Ovary (tissue), 9 donors: ENCODE results near the gene MIGA2. TPM values are rescaled to one million over a fixed set of nuclear protein-coding genes. Genes with fewer than 3 reads are reported as not detected.

ENCODE experiments used
- DNase-seq, 5 donors: peaks; one replicate each; pipeline ENCODE4 v3.0.0-alpha.2; 2019 to 2020
- H3K27ac ChIP-seq, 2 donors: fragments of 200-600 bp; one replicate each; pipeline versions ENCODE4 v1.5.1 to v1.8.0; 2019 to 2022
- H3K27me3 ChIP-seq: fragments of 200-600 bp; one replicate; pipeline ENCODE4 v1.8.0; 2022
- H3K36me3 ChIP-seq: fragments of 200-600 bp; sonication (generic); one replicate; pipeline ENCODE4 v1.5.1; 2019
- H3K4me1 ChIP-seq: one replicate; pipeline ENCODE4 v1.8.1; 2013; ENCODE audit warnings: mild to moderate bottlenecking, moderate library complexity; ENCODE audit not compliant: insufficient read depth
- H3K4me3 ChIP-seq: fragments of 200-600 bp; sonication (generic); one replicate; pipeline ENCODE4 v1.5.1; 2017
- H3K9me3 ChIP-seq, 2 donors: fragments of 200-600 bp in 1 of 2; sonication (generic) in 1 of 2; one replicate each; pipeline versions ENCODE4 v1.5.1 to v1.8.1; 2013 to 2019; ENCODE audit warnings: mild to moderate bottlenecking in 1 of 2, moderate library complexity in 1 of 2
- EP300 ChIP-seq: sonication (generic); formaldehyde crosslinking; IDR thresholded peaks from one replicate; pipeline ENCODE4 v1.6.1; 2017; ENCODE audit warnings: antibody characterized with exemption
- POLR2A ChIP-seq: fragments of 450-650 bp; IDR thresholded peaks from one replicate; pipeline ENCODE4 v1.6.1; 2017; ENCODE audit warnings: antibody characterized with exemption, mild to moderate bottlenecking, moderate library complexity
- WGBS, 3 donors: extraction: QIAGEN DNeasy Blood & Tissue Kit in 1 of 3; methylation state at CpG; one replicate each; pipeline versions ENCODE4 v1.1.5 to v1.1.7; 2013 to 2017; 5-methylcytosine and 5-hydroxymethylcytosine counted together
- intact Hi-C, 4 donors: fragments of 100-400 bp; cut with DNase I; formaldehyde crosslinking; loops; one replicate each; pipeline versions ENCODE4 v1.11.0 to v1.15.1; 2022 to 2023
- polyA plus RNA-seq, 2 donors: library from polyadenylated mRNA; stranded (reverse); fragments of 200-250 nt in 1 of 2; fragments of 350-450 nt in 1 of 2; fragmentation: Illumina TruSeq in 1 of 2; extraction: RNeasy Lipid Tissue Mini Kit (QIAGEN cat#74804) in 1 of 2; gene quantifications; one replicate each; pipeline ENCODE4 v1.2.3, GENCODE V29; 2013 to 2014
- total RNA-seq, 7 donors: library from RNA; depleted of rRNA in 2 of 7; stranded (reverse); fragments of >200 nt in 2 of 7; fragmentation: NEBNext Ultra II Directional in 3 of 7; extraction: Animal tissue kit (Norgen Biotek cat#: 25700) in 3 of 7; gene quantifications; one replicate each; pipeline versions ENCODE4 v1.1.0 to v1.2.4, GENCODE V29; 2016 to 2023
- TF ChIP-seq, protein P1 (sequence below), 3 donors: fragments of 450-650 bp in 2 of 3; fragments of 200-600 bp in 1 of 3; IDR thresholded peaks; one replicate each; pipeline versions ENCODE4 v1.5.1 to v1.8.0; 2016 to 2022; ENCODE audit warnings: antibody characterized with exemption in 3 of 3, mild to moderate bottlenecking in 1 of 3
- donor health status: DM: no; HTN: no; CAD: no; lungs with moderate emphysema.
- donor health status: DM: no; HTN: no; CAD: no.
- donor health status: Bipolar disorder and iron deficiency.
- donor health status: DM: yes; HTN: yes; CAD: no.
- donor health status: DM: no; HTN: no; CAD: no.
- donor health status: DM: yes; HTN: yes; CAD: no.

MIGA2 gene
- total and polyA plus RNA-seq, 9 donors: 2.5 to 36.5 (median 23.1) TPM

GRCh38 chr9:129113645-129114304 lies 77.3 kb downstream of the MIGA2 start:
- no peak overlapping the region for H3K27ac ChIP-seq
- no peak overlapping the region for H3K4me3 ChIP-seq
- WGBS, 3 donors: 87 to 90% (median 88%) methylated on average over 17 of the region's 17 CpGs
- no peaks in the 10 kb centered on the region for H3K27me3 ChIP-seq
- H3K4me1 ChIP-seq: peaks cover 5% of the 10 kb centered on the region
- H3K9me3 ChIP-seq: no peaks in the 10 kb centered on the region
- DNase-seq: no peak
- TF ChIP-seq EP300 (no peak), POLR2A (no peak)
- intact Hi-C loops: no loop called here
- no peaks in the 10 kb centered on the region for H3K36me3 ChIP-seq

DNA sequence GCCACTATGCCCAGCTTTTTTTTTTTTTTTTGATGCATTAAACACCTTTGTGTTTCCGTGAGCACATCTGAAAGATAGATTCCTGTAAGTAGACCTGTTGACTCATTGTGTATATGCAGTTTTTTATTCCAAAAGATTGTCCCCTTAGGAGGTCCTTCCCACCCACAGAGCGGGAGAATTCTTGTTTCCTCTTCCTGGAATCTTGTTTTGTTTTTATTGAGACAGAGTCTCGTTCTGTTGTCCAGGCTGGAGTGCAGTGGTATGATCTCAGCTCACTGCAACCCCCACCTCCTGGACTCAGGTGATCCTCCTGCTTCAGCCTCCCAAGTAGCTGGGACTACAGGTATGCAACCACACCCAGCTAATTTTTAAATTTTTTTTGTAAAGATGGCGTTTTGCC lies 82.4 kb downstream of the MIGA2 start:
- intact Hi-C loops: no loop called here
- TF ChIP-seq, protein P1, sequence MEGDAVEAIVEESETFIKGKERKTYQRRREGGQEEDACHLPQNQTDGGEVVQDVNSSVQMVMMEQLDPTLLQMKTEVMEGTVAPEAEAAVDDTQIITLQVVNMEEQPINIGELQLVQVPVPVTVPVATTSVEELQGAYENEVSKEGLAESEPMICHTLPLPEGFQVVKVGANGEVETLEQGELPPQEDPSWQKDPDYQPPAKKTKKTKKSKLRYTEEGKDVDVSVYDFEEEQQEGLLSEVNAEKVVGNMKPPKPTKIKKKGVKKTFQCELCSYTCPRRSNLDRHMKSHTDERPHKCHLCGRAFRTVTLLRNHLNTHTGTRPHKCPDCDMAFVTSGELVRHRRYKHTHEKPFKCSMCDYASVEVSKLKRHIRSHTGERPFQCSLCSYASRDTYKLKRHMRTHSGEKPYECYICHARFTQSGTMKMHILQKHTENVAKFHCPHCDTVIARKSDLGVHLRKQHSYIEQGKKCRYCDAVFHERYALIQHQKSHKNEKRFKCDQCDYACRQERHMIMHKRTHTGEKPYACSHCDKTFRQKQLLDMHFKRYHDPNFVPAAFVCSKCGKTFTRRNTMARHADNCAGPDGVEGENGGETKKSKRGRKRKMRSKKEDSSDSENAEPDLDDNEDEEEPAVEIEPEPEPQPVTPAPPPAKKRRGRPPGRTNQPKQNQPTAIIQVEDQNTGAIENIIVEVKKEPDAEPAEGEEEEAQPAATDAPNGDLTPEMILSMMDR (IDR thresholded peaks at IDR 0.05): no peak
- TF ChIP-seq POLR2A (no peak), EP300 (no peak)
- WGBS, 3 donors: 52 to 73% (median 56%) methylated on average over 4 of the region's 4 CpGs
- H3K27ac ChIP-seq: no peak overlapping the region
- no peaks in the 10 kb centered on the region for H3K4me1 ChIP-seq
- no peaks in the 10 kb centered on the region for H3K36me3 ChIP-seq
- DNase-seq: no peak
- H3K4me3 ChIP-seq: no peak overlapping the region
- H3K27me3 ChIP-seq: no peaks in the 10 kb centered on the region
- H3K9me3 ChIP-seq: no peaks in the 10 kb centered on the region

- H3K36me3 ChIP-seq: no peaks in the 10 kb centered on the region
- WGBS, 3 donors: 57 to 70% (median 57%) methylated on average over 3 of the region's 3 CpGs
- no peak overlapping the region for H3K4me3 ChIP-seq
- intact Hi-C loops: loop anchor here in 1 of 4 donors (10.0 kb wide), 1 partner anchor 663 kb away; no protein-coding TSS in a partner anchor
- no peaks in the 10 kb centered on the region for H3K9me3 ChIP-seq
- no peaks in the 10 kb centered on the region for H3K27me3 ChIP-seq
- TF ChIP-seq POLR2A (no peak), EP300 (no peak)
- TF ChIP-seq, protein P1 (IDR thresholded peaks at IDR 0.05): no peak
- DNase-seq: no peak
- H3K27ac ChIP-seq: no peak overlapping the region
- no peaks in the 10 kb centered on the region for H3K4me1 ChIP-seq
Observed at GRCh38 chr9:129121483-129121882, 85.1 kb downstream of the MIGA2 start.

Other genes with a start within 250 kb of the MIGA2 start
- 10 to 100 TPM; 10.7 to 31.1 (median 26.3) TPM for gene TBC1D13, start 249.4 kb upstream of the MIGA2 start, total RNA-seq
- gene TBC1D13, start 249.4 kb upstream of the MIGA2 start, polyA plus RNA-seq: 10 to 100 TPM; 15.2 to 32.2 TPM
- gene ENDOG, start 218.1 kb upstream of the MIGA2 start, total RNA-seq: 10 to 100 TPM; 14.6 to 23.7 (median 20.3) TPM
- 10 to 100 TPM in 1 of 2 donors, 1 to 10 TPM in 1; 3.6 to 13.7 TPM for gene ENDOG, start 218.1 kb upstream of the MIGA2 start, polyA plus RNA-seq
- 10 to 100 TPM; 10.7 to 47.9 (median 26.5) TPM for gene SPOUT1, start 206.8 kb upstream of the MIGA2 start, total RNA-seq
- 10 to 100 TPM in 1 of 2 donors, 1 to 10 TPM in 1; 6.3 to 18.5 TPM for gene SPOUT1, start 206.8 kb upstream of the MIGA2 start, polyA plus RNA-seq
- 10 to 100 TPM in 1 of 7 donors, 1 to 10 TPM in 6; 4.6 to 10.2 (median 6.1) TPM for gene KYAT1, start 154.7 kb upstream of the MIGA2 start, total RNA-seq
- 1 to 10 TPM; 4.2 to 5.8 TPM for gene KYAT1, start 154.7 kb upstream of the MIGA2 start, polyA plus RNA-seq
- 10 to 100 TPM; 18.1 to 39.7 (median 26.4) TPM for gene LRRC8A, start 154.5 kb upstream of the MIGA2 start, total RNA-seq
- gene LRRC8A, start 154.5 kb upstream of the MIGA2 start, polyA plus RNA-seq: 10 to 100 TPM; 21.2 to 28.5 TPM
- 10 to 100 TPM; 24.8 to 63.9 (median 43.1) TPM for gene PHYHD1, start 115.6 kb upstream of the MIGA2 start, total RNA-seq
- 10 to 100 TPM; 41.1 to 50.4 TPM for gene PHYHD1, start 115.6 kb upstream of the MIGA2 start, polyA plus RNA-seq
- gene DOLK, start 89.0 kb upstream of the MIGA2 start, total RNA-seq: 10 to 100 TPM in 5 of 7 donors, 1 to 10 TPM in 2; 6.1 to 14.9 (median 12.6) TPM
- 10 to 100 TPM in 1 of 2 donors, 1 to 10 TPM in 1; 9.5 to 12.0 TPM for gene DOLK, start 89.0 kb upstream of the MIGA2 start, polyA plus RNA-seq
- gene NUP188, start 88.9 kb upstream of the MIGA2 start, total RNA-seq: 10 to 100 TPM; 12.5 to 43.8 (median 30.7) TPM
- 10 to 100 TPM; 10.6 to 25.1 TPM for gene NUP188, start 88.9 kb upstream of the MIGA2 start, polyA plus RNA-seq
- gene SH3GLB2, start 8.3 kb upstream of the MIGA2 start, total RNA-seq: 100 to 1,000 TPM in 2 of 7 donors, 10 to 100 TPM in 5; 57.8 to 105 (median 88.8) TPM
- gene SH3GLB2, start 8.3 kb upstream of the MIGA2 start, polyA plus RNA-seq: 100 to 1,000 TPM in 1 of 2 donors, 10 to 100 TPM in 1; 11.8 to 112 TPM
- 10 to 100 TPM in 3 of 7 donors, 1 to 10 TPM in 4; 3.3 to 16.2 (median 9.4) TPM for gene DOLPP1, start 44.5 kb downstream of the MIGA2 start, total RNA-seq
- 1 to 10 TPM; 6.8 to 8.6 TPM for gene DOLPP1, start 44.5 kb downstream of the MIGA2 start, polyA plus RNA-seq
- gene CRAT, start 74.2 kb downstream of the MIGA2 start, total RNA-seq: 10 to 100 TPM; 23.0 to 42.7 (median 39.1) TPM
- gene CRAT, start 74.2 kb downstream of the MIGA2 start, polyA plus RNA-seq: 10 to 100 TPM; 28.7 to 29.9 TPM
- gene PTPA, start 74.8 kb downstream of the MIGA2 start, total RNA-seq: 100 to 1,000 TPM in 3 of 7 donors, 10 to 100 TPM in 4; 32.1 to 107 (median 89.2) TPM
- gene PTPA, start 74.8 kb downstream of the MIGA2 start, polyA plus RNA-seq: 10 to 100 TPM; 62.9 to 97.8 TPM
- gene IER5L, start 141.6 kb downstream of the MIGA2 start, total RNA-seq: 10 to 100 TPM; 15.4 to 74.3 (median 45.0) TPM
- gene IER5L, start 141.6 kb downstream of the MIGA2 start, polyA plus RNA-seq: 10 to 100 TPM in 1 of 2 donors, 1 to 10 TPM in 1; 2.5 to 14.9 TPM